ENCODE results near the gene CAV2.

GRCh38 chr7:116538138-116538537 is 38.6 kb downstream of the CAV2 start:
- TF ChIP-seq SP4 (IDR thresholded peaks at IDR 0.05; ENCODE audit: low read length), result no peak
- TF ChIP-seq KDM4A (IDR thresholded peaks at IDR 0.05; ENCODE audit: low read depth, low read length, severe bottlenecking), result no peak
- no peak for TF ChIP-seq CHD2 (IDR thresholded peaks at IDR 0.05; ENCODE audit: low read length)
- no peak for TF ChIP-seq ATF2 (IDR thresholded peaks at IDR 0.05; ENCODE audit: low read length)
- no peak for TF ChIP-seq TCF12 (IDR thresholded peaks at IDR 0.05; ENCODE audit: low read depth, low read length)
- TF ChIP-seq MAX (IDR thresholded peaks at IDR 0.05), result no peak
- TF ChIP-seq NRF1 (IDR thresholded peaks at IDR 0.05; ENCODE audit: low read depth, low read length), result no peak
- no peak for TF ChIP-seq SP2 (IDR thresholded peaks at IDR 0.05; ENCODE audit: low read length)
- TF ChIP-seq POLR2AphosphoS5 (IDR thresholded peaks at IDR 0.05; ENCODE audit: low read depth, low read length), result no peak
- no peak for TF ChIP-seq BRCA1 (IDR thresholded peaks at IDR 0.05; ENCODE audit: low read depth, low read length)
